NCI-H460 (cell line): ENCODE measurements around the gene PSMB2. TPM values are rescaled to one million over a fixed set of nuclear protein-coding genes. Genes with fewer than 3 reads are reported as not detected.
"Not testable (repeated sequence)": the region's sequence is repeated elsewhere in the genome, so short reads cannot be mapped to it uniquely, and the experiment has no call there.

Experiments
- DNase-seq: peaks from one replicate; pipeline ENCODE4 v3.0.0-alpha.2; 2016; ENCODE audit warnings: low read depth; ENCODE audit errors: extremely low read depth
- polyA plus RNA-seq: library from polyadenylated mRNA; depleted of rRNA; stranded (reverse); fragments of >200 nt; gene quantifications from 2 replicates; pipeline ENCODE4 v1.2.3, GENCODE V29; 2014; cell fraction: nucleus; rRNA removed
- total RNA-seq: library from RNA; depleted of rRNA; stranded (reverse); fragments of >200 nt; shearing (Covaris generic); gene quantifications from 2 replicates; pipeline ENCODE4 v1.2.3, GENCODE V29; 2014; rRNA removed

Gene PSMB2
- total RNA-seq, result 52.0 and 55.7 TPM in 2 replicates
- polyA plus RNA-seq, result 18.4 and 25.7 TPM in 2 replicates

DNA sequence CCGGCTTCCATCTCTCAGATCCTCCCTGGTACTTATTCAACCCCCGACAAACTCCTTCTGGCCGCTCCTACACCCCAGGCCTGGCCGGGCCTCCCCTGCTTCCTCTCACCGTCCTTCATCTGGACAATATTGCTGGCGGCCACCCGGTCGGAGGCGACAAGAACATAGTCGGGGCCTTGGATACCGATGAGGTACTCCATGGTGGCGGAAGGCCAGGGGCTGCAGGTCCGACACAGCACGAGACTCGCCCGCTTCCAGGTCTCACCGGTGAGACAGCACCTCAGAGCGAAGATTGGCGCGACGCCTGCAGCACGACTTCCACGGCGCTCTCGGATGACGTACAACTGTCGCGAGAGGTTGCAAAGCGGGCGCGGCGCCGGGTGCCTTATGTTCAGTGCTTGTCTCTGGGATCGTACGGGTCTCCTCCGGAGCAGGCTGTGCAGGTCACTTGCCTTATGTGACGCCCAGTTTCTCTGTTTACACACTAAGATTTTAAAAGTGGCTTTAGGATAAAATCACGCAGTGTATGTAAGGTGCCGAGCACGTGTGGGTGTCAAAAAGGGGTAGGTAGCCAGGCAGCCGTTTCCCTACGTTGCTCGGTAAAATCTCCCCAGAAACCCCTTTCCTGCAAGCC, at the start of gene PSMB2:
TSS of gene PSMB2 (minus strand) at position 294 of the 634 bp plus-strand sequence. CDS start at position 200, 94 bp downstream.
- DNase-seq, result peak; percentile 89

DNA sequence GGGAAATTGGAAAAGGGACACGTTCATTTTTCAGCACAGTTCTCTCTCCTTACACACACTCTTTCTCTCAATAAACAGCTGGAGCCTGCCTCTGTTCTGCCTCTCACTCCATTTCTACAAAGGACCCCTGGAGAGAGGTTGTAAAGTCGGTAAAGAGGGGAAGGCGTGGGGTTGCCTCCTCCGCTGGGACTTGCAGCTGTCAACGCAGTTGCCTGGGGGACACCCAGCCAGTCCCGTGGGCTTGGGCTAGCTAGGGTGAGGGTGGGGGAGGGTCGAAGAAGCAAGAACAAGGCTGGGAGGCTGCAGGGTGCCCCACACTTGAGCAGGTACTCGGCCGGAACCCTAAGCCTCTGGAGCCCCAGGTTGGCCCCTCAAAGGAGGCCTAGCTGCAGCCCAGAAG, 49.8 kb upstream of the PSMB2 start:
- no peak for DNase-seq

DNA sequence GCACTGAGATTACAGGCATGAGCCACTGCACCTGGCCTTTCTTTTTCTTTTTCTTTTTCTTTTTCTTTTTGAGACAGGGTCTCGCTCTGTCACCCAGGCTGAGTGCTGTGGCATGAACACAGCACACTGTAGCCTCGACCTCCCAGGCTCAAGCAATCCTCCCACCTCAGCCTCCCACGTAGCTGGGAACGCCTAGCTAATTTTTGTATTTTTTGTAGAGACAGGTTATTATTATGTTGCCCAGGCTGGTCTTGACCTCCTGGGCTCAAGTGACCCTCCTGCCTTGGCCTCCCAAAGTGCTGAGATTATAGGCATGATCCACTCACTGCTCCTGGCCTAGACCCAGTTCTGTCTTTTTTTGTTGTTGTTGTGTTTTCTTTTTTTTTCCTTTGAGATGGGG, 48.8 kb upstream of the PSMB2 start:
- DNase-seq, result not testable (repeated sequence)

DNA sequence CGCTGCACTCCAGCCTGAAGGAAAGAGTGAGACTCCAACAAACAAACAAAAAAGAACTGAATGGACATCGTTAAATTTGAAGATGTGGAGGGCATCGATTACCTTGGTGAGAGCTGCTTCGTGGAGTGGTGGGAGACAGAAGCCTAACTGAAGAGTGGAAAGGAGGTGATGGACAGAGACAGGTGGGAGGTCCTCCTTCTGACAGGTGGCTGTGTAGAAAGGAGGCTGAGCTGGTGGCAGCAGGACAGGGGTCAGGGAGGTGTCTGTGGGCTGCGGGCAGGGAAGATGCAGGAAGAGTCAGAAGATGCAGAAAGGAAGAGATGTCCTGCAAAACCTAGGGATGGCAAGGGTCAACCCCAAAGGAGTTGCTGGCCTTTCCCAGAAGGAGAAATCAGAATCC, 46.8 kb upstream of the PSMB2 start:
- DNase-seq, result no peak

DNA sequence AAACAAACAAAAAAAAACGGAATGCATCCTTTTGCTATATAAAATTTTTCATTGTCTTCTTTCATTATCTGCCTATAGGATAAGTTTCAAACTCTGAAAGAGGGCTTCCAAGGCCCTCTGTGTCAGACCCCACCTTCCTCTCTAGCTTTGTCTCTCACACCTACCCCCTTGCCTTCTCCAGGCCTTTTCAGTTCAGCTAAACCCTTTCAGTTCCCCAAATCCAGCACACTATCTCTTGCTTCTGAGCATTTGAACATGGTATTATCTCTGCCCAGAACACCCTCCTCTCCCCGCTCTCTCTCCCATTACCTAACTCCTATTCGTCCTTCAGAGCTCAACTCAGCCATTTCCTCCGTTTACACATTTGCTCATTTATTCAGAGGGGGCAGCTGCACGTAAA, 41.7 kb upstream of the PSMB2 start:
- DNase-seq, result no peak

DNA sequence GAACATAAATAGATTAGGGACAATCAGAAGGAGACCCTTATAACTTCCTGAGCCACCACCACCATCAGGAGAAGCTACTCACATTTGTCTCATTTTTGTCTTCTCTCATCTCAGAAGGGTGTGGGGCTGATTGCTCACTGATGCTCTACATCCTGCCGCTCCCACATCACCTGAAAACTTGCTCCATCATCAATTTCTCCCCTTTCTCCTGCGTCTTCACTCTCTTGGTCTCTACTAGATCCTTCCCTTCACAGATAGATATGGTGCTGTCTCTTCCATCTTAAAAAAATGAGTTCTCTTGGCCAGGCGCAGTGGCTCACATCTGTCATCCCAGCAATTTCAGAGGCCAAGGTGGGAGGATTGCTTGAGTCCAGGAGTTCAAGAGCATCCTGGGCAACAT, 38.9 kb upstream of the PSMB2 start:
- DNase-seq, result no peak

DNA sequence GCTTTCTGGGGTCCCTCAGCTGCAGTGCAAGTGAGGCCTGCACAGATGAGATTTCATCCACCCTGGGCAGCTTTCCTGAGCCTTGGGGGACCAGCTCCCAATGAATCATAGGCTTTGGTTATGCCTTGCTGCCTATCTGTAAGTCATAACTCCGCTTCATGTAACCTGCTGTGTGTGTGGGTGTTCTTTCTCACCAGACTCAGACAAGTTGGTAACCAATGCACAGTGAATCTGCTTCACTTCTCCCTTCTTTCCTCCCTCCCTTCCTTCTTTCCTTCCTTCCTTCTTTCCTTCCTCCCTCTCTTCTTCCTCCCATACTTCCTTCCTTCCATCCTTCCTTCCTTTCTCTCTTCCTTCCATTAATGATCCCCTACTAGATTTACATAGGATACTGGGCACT, 34.4 kb upstream of the PSMB2 start:
- DNase-seq, result no peak

DNA sequence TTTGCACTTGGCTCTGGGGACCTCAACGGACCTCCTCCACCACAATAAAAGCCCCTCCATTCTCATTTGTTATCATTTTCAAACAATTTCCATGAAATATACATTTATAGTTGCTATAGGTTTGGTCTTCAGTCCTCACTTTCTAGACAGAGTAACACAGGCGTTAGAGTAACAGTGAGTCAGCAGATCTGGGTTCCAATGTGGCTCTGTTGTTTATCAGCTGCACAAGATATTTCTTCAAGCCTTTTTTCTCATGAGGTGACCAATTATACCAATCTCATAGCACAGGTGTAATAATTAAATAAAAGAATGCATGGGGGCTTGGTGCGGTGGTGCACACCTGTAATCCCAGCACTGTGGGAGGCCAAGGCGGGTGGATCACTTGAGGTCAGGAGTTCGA, 32.8 kb upstream of the PSMB2 start:
- no peak for DNase-seq

DNA sequence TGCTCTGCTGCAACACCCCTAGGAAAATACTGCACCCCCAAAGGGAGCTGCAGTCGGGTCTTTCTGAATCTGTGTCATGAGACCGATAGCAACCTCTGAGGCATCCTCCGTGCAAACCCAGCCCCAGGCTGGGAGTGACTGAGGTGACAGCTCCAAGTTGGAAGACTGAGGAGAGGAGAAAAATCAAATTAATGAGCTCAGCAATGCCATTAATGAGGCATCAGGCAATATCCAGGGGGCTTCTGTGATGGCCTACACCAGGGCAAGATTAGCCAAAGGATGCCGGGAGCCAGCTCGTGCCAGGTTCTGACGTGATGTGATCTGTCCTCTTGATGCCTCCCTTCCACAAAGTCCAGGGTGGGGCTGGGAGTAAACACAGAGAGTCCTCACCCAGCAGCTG, 30.8 kb upstream of the PSMB2 start:
- no peak for DNase-seq

DNA sequence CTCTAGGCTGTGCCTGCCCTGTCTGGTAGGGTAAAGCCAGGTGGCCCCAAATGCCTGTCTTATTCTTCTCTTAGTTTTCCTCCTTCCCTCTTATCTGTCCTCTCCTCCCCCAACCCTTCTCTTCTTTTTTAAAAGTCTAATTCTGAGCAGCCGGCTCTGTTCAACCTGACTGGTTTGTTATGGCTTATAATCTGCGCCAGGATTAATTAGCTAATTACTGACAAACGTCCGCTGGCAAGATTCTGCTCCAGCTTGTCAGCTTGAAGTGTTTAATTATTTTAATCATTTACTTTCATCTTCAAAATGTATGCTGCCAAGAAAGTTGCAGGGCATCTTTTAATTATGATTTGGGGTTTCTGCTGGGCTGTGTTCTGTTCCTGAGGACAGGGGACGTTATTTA, 27.2 kb upstream of the PSMB2 start:
- DNase-seq, result no peak

DNA sequence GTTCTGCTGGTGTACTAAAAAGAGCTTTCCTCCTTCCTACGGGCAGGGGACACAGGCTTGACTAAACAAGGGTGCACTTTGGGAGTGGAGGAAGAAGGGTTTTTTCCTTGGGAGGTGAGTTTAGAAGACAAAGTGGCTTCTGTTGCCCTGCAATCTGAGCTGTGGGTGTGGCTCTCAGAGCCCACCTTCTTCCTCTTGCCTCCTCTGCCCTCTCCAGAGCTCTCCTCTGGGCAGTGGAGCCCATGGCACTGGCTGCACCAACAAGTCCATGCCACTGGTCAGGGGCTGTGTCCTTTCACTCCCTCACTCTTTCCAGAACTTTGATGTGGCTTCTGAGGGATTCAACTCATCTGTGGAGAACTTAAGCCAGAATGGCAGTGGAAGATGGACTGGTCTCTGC, 25.6 kb upstream of the PSMB2 start:
- DNase-seq, result no peak

DNA sequence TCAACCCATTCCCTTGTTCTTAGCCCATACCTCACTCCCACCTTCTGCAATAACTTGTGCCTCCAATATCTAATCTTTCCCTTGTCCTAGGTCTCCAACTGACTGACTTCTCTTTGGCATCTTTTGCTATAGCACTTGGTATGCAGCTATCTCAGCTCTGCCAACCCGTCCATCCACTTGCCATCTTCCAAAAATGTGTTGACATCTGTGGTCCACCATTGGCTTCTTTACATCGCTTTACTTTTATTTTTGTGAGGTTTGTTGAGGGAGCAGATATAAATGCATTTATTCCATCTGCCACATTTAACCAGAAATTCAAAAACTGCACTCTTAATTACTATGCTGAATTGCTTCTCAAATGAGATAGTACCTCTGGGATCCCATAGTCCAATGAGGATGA, 24.9 kb upstream of the PSMB2 start:
- no peak for DNase-seq

DNA sequence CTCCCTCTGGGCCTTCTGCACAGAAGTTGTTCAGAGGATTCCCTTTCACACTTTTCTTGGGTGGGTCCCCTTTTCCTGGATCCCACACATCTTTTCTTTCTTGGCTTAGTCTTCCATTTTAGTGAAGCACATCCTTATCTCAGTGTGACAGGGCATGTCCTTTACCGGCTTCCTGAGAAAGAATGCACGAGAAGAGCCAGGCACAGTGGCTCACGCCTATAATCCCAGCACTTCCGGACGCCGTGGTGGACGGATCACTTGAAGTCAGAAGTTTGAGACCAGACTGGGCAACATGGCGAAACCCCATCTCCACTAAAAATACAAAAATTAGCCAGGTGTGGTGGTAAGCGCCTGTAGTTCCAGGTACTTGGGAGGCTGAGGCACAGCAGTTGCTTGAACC, 22.1 kb upstream of the PSMB2 start:
- DNase-seq, result no peak

DNA sequence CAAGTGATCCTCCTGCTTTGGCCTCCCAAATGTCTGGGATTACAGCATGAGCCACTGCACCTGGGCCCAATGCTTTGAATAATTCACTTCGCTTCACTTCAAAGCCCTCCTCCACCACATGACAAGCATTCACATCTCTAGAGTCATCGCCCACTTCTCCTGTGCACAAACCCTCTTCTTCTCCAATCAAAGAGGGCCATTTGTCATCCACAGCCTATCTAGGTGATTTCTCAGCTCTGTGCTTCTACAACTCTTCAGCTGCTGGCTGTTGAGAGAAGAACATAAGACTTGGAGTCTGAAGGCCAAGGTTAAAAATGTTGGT, 20.1 kb upstream of the PSMB2 start:
- DNase-seq, result no peak

DNA sequence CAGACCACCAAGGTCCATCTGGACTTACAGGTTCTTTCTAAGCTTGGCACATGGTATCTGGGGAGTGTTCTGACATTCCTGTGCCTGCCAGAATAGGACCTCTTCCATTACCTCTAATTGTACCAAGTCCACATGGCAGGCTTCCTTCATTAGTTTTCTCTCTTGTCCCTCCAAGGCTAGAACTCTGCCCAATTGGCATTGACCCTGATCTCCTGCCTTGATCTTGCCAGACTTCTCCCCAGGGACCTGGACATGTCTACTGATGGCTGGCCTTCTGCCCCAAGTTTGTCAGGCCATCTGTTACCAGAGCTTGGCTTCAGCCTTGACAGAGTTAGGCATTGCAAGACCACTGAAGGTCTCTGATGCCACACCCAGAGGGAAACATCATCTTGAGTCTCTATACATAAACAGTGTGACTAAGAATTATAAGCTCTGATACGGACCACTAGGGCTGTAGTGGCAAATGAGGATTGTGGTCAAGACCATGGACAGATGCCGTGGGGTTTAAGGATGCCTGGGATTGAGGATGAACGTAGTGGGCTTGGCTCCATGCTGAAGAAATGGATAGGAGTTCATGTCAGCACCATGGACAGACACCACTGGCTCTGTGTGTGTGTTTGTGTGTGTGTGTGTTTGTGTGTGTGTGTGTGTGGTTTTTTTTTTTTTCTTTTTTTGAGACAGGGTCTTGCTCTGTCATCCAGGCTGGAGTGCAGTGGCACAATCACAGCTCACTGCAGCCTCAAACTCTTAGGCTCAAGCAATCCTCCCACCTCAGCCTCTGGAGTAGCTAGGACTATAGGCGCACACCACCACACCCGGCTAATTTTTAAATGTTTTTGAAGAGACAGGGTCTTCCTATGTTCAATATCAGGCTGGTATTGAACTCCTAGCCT, 19.5 kb upstream of the PSMB2 start:
- DNase-seq, result peak; percentile 20

DNA sequence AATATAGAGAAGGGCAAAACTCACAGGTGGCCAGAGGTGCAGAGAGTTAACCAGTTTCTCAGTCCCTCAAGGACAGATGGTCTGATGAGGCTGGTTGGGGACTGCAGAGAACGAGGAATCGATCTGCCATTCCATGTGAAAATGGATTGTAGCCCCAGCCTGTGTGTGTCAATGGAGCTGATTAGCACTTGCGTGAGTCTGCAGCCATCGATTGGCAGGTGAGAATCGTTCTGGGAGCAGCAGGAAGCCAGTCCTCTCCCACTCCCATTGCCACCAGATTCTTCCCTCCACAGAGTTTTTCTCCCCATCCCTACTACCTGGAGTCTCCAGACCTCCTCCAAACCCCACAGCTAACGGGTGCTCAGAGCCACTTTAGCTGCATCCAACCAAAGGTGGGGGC, 18.3 kb upstream of the PSMB2 start:
- DNase-seq, result no peak

DNA sequence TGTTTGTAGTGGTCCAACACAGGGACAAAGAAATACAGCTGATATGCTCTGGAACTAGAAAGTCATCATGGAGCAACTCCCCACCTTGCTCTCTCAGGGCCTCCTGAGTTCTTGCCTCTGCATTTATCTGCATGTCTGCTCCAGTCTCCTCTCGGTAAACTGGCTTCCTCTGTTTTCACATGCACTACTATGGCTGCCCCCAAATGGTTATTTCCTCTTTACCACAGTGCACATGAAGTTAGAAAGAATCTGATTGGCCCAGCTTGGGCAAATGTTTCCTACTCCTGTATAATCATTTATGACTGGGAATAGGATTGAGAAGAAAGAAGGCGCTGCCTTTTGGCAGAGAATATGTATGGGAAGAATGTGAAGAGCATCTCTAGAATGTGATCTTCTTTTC, 16.5 kb upstream of the PSMB2 start:
- DNase-seq, result no peak

DNA sequence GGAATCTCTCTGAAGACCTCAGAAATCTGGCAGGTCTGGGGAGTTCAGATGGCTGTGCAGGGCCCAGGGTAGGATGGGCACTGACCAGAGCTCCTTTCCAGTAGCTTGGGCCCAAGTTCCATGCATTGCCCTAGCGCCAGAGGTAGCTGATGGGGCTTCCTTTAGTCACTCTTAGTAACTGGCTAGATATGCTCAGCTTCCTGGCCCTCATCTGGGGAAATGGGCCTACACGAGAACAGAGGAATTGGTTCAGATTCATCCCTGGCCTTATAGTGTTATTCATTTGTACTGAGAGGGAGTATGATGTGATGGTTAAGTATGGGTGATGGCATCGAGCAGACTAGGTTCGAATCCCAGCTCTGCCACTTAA, 15.5 kb upstream of the PSMB2 start:
- no peak for DNase-seq

DNA sequence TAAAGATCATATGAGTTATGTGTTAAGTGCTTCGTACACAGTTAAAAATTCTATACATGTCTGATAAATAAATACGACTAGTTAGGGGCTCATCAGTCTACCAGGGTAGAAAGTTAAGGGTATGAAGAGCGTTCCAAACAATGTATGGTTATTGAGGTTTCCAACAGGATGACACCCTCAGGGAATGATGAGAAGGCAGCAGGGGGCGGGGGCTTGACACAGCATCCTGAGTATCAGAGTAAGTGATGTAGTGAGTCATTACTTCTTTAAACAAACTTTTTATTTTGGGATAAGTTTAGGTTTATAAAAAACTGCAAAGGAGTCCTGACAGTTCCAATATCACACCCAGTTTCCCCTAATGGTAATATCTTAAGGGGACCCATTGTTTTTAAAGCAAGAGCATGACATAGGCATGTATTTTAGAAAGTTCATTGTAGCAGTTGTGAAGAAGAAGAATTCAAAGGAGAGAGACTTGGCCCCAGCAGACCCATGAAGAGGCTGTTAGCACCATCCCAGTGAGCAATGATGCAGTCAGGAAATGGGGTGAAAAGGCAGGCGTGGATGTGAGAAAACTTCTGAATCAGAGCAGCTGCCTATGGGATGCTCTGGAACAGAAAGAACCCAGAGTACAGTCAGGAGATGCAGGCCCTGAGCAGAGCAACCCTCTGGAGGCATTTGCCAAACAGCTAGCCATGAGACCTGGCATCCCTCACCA, 15.0 kb upstream of the PSMB2 start:
- DNase-seq, result no peak

DNA sequence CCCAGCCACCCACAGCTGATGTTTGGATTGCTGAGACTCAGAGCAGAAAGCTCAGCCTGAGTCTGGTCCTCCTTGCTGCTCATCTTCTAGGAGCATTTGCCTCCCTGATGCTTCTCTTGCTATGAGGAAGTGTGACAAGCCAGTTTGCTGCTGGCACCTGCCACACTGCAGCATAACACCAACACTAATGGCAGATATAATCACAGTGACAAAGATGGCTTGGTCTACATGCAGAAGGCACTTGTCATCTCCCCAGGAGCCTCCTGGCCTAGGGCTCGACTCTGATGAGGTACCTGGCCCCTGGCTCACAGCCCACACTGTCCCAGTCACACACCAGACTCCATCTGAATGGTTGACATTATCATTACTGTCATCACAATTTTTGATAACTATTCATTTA, 13.9 kb upstream of the PSMB2 start:
- no peak for DNase-seq

DNA sequence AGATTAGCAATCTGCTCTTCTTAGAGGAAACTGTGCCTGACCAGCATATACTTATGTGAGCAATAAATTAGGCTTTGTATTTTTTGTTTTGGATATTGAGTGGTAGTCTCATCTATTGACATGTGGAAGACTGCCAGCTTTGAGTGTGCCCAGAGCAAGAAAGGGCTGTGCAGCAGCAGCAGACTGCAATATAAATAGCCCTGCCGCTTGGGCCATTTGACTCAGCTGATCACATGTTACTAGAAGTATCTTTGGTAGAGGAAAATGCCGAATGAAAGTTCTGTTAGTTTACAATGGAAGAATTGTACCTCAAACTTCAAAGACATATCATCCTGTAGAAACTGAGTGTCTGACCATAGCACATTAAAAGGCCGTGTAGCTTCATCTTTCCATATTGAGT, 9.1 kb upstream of the PSMB2 start:
- no peak for DNase-seq

DNA sequence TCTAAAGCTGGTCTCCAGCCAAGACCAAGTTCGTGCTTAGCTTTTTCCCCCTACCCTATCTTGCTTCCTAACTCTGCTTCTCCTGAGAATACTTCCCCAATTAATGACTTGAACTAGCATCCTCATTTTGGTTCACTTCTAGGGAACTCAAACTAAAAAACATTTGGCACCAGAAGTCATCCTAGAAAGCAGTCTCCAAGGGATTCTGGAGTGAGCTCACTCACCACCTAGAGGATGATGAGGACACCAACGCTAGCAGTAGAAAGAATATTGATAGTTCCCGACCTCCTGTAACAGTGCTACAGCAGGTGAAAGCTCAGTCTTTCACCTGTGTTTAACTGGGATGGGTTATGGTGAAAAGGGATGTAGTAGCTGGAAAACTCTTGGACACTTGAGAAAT, 4.7 kb upstream of the PSMB2 start:
- DNase-seq, result no peak
